GM04503 (cell line): ENCODE data around the gene TAOK1.
A peak's percentile ranks its signal among the peaks of the same experiment; 100 is the strongest.

Experiments used
- DNase-seq: peaks from one replicate; pipeline ENCODE4 v3.0.0-alpha.2; 2012; ENCODE audit warnings: low read depth

The TAOK1 gene

DNA sequence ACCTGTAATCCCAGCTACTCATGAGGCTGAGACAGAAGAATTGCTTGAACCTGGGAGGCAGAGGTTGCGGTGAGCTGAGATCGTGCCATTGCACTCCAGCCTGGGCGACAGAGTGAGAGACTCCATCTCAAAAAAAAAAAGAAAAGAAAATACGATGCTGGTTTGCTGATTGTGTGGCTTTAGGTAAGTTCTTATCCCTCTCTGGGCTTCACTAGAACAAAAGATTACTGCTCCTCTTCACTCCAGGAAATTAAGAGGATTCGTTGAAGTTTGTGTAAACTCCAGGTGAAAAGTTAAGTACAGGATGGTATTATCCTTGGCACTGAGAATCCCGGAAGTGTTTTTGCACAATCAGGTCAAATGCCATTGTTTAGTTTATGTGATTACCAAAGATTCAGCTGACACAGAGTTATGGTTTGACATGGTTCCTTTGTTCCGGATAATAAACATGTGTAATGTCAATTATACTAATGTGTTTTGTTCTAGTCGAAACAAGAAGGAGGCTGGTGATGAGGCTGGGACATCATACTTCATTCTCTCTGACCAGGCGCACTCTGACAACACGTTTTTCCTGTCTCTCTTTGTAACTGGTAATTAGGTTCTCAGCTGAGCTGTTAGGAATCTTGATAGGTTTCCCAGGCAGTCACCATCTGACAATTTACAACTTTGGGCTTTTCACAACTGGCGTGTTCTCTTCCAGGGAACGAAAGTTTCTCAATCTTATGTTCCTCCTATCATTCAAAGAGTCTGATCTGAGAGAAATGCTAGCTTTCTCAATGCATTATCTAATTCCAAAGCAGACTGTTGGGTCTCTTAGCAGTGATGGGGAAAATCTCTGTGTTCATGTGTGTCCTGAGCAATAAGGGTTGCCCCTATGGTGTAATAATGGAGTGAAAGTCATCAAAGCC, 10.8 kb upstream of the TAOK1 start:
- no peak for DNase-seq

DNA sequence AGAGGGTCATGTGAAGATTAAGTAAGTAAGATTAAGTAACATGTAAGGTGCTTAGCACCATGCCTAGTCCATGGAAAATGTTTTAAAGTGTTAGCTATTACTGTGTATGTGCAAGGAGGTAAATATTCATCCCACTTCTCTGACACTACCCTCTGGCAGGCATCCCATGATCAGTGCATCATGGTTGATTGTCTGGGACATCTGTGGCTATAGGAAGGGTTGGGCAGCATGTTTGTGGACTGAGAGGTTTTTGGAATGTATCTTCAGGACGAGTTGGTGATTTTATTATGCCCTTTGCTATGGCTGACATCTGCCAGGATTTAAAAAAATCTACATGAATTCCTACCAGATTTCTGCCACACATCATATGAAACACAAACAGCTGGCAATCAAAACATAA, 6.5 kb upstream of the TAOK1 start:
- no peak for DNase-seq

DNA sequence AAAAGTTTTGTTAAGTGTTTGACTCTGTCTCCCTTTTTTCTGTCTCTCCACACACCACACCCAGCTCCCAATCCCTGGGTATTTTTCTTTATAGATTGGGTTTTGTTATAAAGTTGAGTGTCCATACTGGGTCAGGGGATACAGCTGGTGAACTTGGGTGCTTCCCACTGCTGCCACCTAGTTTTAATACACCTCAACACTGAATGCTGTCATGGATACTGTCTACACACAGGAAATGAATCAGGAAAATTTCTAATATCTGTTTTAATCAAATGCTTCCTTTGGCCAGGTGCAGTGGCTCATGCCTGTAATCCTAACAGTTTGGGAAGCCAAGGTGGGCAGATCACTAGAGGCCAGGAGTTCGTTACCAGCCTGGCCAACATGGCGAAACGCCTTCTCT, 5.3 kb upstream of the TAOK1 start:
- no peak for DNase-seq

GRCh38 chr17:29386760-29387159, 3.4 kb upstream of the TAOK1 start:
- no peak for DNase-seq

DNA sequence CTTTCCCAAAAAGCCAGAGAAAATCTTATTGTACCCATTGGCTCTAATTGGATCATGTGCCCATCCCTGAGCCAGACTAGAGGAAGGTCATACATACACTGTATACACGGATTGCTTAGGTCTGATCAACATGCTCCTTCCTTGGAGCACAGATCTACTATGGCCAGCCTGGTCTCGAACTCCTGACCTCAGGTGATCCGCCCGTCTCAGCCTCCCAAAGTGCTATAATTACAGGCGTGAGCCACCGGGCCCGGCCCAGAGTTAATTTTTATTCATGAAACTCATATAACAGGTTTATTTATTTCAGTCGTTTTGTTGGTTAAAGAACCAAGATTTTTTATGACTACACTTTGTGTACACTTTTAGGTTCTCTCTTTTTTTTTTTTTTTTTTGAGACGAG, 1.2 kb upstream of the TAOK1 start:
- DNase-seq, result no peak

- no peak for DNase-seq
These were observed 878 bp downstream of the TAOK1 start for GRCh38 chr17:29390851-29391631.

DNA sequence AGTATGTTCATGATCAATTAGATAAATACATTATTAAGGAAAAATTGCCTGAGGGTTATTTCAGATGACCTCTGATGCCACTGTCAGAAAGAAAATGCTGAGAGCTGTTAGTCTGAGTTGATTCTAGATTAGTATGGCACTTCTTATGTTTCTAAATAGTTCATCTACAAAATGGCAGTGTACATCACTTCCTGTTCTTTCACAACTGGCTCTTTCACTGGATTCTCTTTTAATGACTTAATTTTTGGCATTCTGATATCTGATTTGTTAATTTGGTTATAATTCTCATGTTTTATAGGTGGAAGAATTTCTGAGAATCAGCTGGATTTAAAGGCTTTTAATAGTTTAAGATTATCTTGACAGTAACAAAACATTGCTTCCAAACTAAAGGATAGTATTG, 3.3 kb downstream of the TAOK1 start:
- DNase-seq, result no peak

GRCh38 chr17:29394761-29395160, 4.6 kb downstream of the TAOK1 start:
- no peak for DNase-seq

DNA sequence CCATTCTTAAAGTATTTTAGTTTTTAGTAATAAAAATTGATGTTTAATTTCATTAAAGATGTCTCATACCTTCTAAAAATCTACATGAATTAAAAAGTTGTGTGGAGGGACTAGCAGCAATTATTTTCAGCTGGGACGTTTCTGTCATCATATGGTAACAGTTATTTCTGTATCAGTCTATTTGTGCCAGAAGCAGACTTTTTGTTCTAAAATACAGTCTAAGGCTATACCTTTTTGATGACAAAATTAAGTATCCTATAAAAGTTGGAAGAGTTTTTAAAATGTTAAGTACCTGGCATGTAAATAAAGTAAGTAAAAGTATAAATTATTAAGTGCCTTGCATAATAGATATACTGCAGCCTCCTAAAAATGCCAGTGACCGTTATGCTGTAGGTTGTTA, 5.9 kb downstream of the TAOK1 start:
- DNase-seq, result no peak

- DNase-seq, result no peak
These were observed 9.5 kb downstream of the TAOK1 start for GRCh38 chr17:29399634-29400033.

GRCh38 chr17:29400818-29401217, 10.7 kb downstream of the TAOK1 start:
- no peak for DNase-seq

GRCh38 chr17:29401258-29401657, 11.1 kb downstream of the TAOK1 start:
- no peak for DNase-seq

DNA sequence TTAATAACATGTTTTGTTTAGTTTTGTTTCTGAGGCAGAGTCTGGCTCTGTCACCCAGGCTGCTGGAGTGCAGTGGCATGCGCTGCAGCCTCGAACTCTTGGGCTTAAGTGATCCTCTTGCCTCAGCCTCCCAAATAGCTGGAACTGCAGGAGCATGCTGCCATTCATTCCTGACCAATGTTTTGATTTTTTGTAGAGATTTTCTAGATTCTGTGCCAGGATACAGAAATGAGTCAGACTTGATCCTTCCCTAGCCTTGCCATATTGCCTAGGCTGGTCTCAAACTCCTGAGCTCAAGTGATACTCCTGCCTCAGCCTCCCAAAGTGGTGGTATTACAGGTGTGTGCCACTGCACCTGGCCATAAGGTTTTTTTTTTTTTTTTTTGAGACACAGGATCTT, 17.7 kb downstream of the TAOK1 start:
- DNase-seq, result no peak

DNA sequence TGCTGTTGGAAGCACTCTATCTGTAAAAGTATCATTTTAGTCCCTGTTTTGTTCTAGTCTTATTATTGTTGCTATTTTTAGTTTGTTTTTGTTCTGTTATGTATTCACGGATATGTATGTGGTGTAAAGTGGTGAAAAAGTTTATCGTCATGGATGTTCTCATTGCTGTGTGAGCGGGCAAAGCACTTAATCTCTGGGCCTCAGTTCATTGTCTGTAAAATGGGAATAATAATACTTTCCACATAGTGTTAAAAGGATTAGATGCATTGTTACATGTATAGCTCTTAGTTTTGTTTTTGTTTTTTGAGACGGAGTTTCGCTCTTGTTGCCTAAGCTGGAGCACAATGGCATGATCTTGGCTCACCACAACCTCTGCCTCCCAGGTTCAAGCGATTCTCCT, 19.8 kb downstream of the TAOK1 start:
- DNase-seq, result no peak

DNA sequence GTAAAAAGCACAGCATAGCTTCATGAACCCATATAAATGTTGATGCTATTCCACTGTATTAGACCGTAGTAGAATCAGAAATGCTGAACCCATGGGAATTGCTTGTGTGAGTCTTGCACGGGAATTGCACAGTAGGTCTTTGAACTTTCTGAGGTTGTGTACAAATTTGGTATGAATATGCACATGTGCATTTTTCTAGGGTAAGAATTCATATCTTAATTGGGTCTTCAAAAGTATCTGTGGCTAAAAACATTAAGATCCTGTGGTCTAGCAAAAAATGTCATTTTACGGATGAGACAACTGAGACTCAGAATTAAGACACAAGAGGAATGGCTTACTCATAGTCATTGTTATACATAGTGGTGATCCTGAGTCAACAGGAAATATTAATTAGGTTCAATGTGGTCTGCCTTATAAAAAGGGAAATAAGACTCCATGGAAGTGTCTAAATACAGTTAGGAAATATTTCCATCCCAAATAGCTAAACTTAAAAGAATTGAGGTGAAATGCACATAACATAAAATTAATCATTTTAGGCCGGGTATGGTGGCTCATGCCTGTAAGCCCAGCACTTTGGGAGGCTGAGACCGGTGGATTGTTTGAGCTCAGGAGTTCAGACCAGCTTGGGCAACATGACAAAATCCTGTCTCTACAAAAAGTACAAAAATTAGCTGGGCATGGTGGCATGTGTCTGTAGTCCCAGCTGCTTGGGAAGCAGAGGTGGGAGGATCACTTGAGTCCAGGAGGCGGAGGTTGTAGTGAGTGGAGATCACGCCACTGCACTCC, 22.8 kb downstream of the TAOK1 start:
- peak; percentile 95 for DNase-seq

DNA sequence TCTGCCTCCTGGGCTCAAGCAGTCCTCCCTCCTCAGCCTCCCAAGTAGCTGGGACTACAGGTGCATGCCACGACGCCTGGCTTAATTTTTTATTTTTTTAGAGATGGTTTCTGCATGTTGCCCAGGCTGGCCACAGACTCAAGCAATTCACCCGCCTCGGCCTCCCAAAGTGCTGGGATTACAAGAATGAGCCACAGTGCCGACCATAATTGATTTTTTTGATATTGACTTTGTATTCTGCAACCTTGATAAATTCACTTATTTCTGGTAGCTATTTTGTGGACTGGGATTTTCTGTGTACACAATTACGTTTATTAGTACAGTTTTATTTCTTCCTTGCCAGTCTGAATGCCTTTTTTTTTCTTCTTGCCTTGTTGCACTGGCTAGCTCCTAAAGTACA, 30.0 kb downstream of the TAOK1 start:
- no peak for DNase-seq

- no peak for DNase-seq
These were observed 40.1 kb downstream of the TAOK1 start for GRCh38 chr17:29430275-29430674.

DNA sequence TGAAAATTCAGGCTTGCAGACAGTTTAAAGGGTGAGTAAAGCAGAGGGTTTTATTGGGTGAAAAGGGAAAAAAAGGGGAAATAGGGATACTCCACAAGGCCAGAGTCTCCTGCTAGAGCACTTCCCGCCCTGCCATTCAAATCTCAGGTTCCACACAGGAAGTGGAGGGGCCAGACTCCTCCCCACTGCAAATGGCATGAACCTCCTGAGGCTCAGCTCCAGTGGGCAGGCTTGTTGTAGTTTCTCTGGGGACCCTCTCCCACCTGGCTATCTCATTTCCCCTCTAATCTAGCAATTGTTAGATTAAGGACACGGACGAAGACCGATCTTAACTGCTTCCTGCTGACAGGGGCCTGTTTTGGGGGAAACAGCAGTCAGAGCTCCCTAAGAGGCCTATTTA, 43.4 kb downstream of the TAOK1 start:
- no peak for DNase-seq

GRCh38 chr17:29434550-29434949, 44.4 kb downstream of the TAOK1 start:
- no peak for DNase-seq

DNA sequence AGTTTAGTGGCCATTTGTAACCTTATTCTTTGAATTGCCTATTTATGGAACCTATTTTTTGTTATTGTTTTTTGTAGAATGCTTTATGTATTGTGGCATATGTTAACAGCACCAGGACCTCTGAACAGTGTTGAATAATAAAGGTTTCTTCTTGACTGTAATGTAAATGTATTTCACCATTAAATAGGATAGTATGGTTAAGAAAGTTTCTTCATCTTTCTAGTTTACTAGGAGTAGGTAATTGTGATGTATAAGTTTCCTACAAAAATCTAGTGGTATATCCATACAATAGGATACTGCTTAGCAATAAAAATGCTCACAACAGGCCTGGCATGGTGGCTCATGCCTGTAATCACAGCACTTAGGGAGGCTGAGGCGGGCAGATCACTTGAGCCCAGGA, 52.3 kb downstream of the TAOK1 start:
- DNase-seq, result no peak

DNA sequence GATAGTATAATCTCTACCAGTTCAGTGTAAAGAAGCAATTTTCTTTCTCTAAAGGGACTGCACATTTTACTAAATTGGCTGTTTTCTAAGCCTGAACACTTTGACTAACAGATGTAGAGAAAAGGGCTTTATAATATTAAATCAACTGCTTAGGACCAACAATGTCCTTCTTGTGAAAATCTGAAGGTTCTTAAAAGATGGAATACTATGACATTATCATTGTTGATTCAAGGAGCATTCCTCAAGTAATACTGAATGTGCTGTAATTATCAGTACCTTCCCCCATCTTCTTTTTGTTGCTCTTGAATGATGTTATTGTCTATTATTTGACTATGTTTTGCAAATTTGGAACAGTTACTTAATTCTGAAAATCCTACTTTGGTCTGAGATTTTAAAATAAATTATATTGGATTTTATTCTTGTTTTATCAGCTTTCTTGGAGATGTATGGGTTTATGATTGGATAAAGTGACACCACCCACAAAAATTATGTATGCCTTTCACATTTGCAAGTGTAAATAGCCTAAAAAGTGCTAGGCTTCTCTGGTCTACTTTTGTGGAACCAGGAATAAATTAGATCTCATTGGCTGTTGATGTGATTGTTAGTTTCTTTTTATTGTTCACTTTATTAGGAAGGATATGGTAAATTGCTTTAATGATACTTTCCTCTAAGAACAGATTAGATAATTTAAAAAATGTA, 53.0 kb downstream of the TAOK1 start:
- DNase-seq, result no peak

GRCh38 chr17:29444589-29444988, 54.4 kb downstream of the TAOK1 start:
- DNase-seq, result peak; percentile 24
